ENCODE results near the gene SND1. TPM values are rescaled to one million over a fixed set of nuclear protein-coding genes. Genes with fewer than 3 reads are reported as not detected.

Gene SND1
- total and polyA plus RNA-seq, 2 donors (not counting 3 experiments of a cell fraction or from before 2014, with no cell fraction given) = 116 to 249 TPM

DNA sequence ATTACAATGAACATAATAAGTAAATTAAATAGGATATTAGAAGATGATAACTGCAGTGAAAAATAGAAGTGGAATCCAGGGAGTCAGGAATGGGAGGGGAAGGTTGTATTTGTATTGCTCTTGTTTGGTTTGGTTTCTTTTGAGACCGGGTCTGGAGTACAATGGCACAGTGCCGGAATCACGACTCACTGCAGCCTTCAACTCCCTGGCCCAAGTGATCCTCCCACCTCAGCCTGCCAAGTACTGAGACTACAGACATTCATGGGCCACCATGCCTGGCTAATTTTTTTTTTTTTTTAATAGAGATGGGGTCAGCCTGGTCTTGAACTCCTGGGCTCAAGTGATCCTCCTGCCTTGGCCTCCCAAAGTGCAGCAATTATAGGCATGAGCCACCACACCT lies 439.1 kb downstream of the SND1 start:
- FAIRE-seq = no peak
- H4K20me1 ChIP-seq (replicated peaks; ENCODE audit: control insufficient read depth, extremely low read depth, insufficient read depth, low read length) = no peaks in the 10 kb centered on the region
- TF ChIP-seq EZH2 (IDR thresholded peaks at IDR 0.05; ENCODE audit: borderline replicate concordance, low read depth, low read length, severe bottlenecking) = no peak
- no peak for TF ChIP-seq JUN (IDR thresholded peaks at IDR 0.05; ENCODE audit: borderline replicate concordance, insufficient read depth, insufficient read length, low read depth)
- BruUV-seq (replicated peaks) = no TSS peak
- H3K4me3 ChIP-seq (replicated peaks in 1 of 3; ENCODE audit: insufficient read depth in 1 of 3, low read depth in 1 of 3, low read length in 3 of 3) = no peak overlapping the region
- H3K27ac ChIP-seq (ENCODE audit: insufficient read depth, low read depth, low read length) = no peak overlapping the region
- DNase-seq (ENCODE audit: low read depth, low spot score) = no peak
- H3K36me3 ChIP-seq (ENCODE audit: control insufficient read depth in 2 of 2, extremely low read depth in 1 of 2, insufficient read depth in 2 of 2, low read length in 2 of 2) = peaks cover 17 to 26% of the 10 kb centered on the region in 2 experiments
- no peaks in the 10 kb centered on the region for H3K9me1 ChIP-seq (replicated peaks; ENCODE audit: control insufficient read depth, extremely low read depth, insufficient read depth, low read length)
- intact Hi-C loops (cut with micrococcal nuclease) = no loop called here
- H3K9me3 ChIP-seq (replicated peaks; ENCODE audit: control insufficient read depth, insufficient read depth, low read length) = no peaks in the 10 kb centered on the region
- H2AFZ ChIP-seq (ENCODE audit: low read depth, low read length) = no peak overlapping the region
- no peaks in the 10 kb centered on the region for H3K4me1 ChIP-seq (ENCODE audit: control insufficient read depth, extremely low read depth, insufficient read depth, low read length)
- ChIA-PET CTCF (interaction anchor here (2.3 kb wide), 1 partner anchor 119 kb away, joined by 5 read pairs; no protein-coding TSS in a partner anchor), POLR2A (no interaction called here)
- H3K27me3 ChIP-seq (ENCODE audit: control insufficient read depth in 2 of 2, insufficient read depth in 2 of 2, low read length in 2 of 2) = no peaks in the 10 kb centered on the region
- H3K4me2 ChIP-seq (ENCODE audit: insufficient read depth, low read length) = no peak overlapping the region
- H3K79me2 ChIP-seq (ENCODE audit: control insufficient read depth, insufficient read depth, low read length) = no peaks in the 10 kb centered on the region
- no peak overlapping the region for H3K9ac ChIP-seq (replicated peaks; ENCODE audit: extremely low read depth, insufficient read depth, low read length)
- dilution Hi-C loops (cut with MboI; ENCODE audit: extremely low pct_ligation_motif_present, low sequenced_read_pairs) = no loop called here

- FAIRE-seq = no peak
- no peak for DNase-seq (ENCODE audit: low read depth, low spot score)
- BruUV-seq (replicated peaks) = TSS peak; percentile 93
- Histone ChIP-seq H3K9me3 (replicated peaks; ENCODE audit: control insufficient read depth, insufficient read depth, low read length) (no peaks in the 10 kb centered on the region), H3K27ac (ENCODE audit: insufficient read depth, low read depth, low read length) (no peak overlapping the region), H3K27me3 (ENCODE audit: control insufficient read depth in 2 of 2, insufficient read depth in 2 of 2, low read length in 2 of 2) (no peaks in the 10 kb centered on the region), H3K4me2 (ENCODE audit: insufficient read depth, low read length) (no peak overlapping the region), H3K4me3 (replicated peaks in 1 of 3; ENCODE audit: insufficient read depth in 1 of 3, low read depth in 1 of 3, low read length in 3 of 3) (no peak overlapping the region), H3K9me1 (replicated peaks; ENCODE audit: control insufficient read depth, extremely low read depth, insufficient read depth, low read length) (no peaks in the 10 kb centered on the region), H3K79me2 (ENCODE audit: control insufficient read depth, insufficient read depth, low read length) (no peaks in the 10 kb centered on the region), H3K9ac (replicated peaks; ENCODE audit: extremely low read depth, insufficient read depth, low read length) (no peak overlapping the region), H3K4me1 (ENCODE audit: control insufficient read depth, extremely low read depth, insufficient read depth, low read length) (no peaks in the 10 kb centered on the region), H2AFZ (ENCODE audit: low read depth, low read length) (no peak overlapping the region), H4K20me1 (replicated peaks; ENCODE audit: control insufficient read depth, extremely low read depth, insufficient read depth, low read length) (no peaks in the 10 kb centered on the region), H3K36me3 (ENCODE audit: control insufficient read depth in 2 of 2, extremely low read depth in 1 of 2, insufficient read depth in 2 of 2, low read length in 2 of 2) (peaks cover 10 to 20% of the 10 kb centered on the region in 2 experiments)
- CTCF ChIA-PET = interaction anchor here (0.9 to 2.3 kb wide), 2 partner anchors 117 to 118 kb away, joined by 3 to 5 read pairs; no protein-coding TSS in a partner anchor
- dilution Hi-C loops (cut with MboI; ENCODE audit: extremely low pct_ligation_motif_present, low sequenced_read_pairs) (no loop called here), intact Hi-C loops (cut with micrococcal nuclease) (no loop called here)
- POLR2A ChIA-PET = no interaction called here
- TF ChIP-seq JUN (IDR thresholded peaks at IDR 0.05; ENCODE audit: borderline replicate concordance, insufficient read depth, insufficient read length, low read depth) (no peak), GATA2 (IDR thresholded peaks at IDR 0.05; ENCODE audit: insufficient read depth, insufficient read length, low read depth, low read length) (no peak), MAX (IDR thresholded peaks at IDR 0.05; ENCODE audit: insufficient read depth, insufficient read length) (no peak), CTCF (IDR thresholded peaks at IDR 0.05; ENCODE audit: extremely low read depth in 1 of 2, insufficient read depth in 1 of 2, low read depth in 1 of 2, low read length in 2 of 2) (no peak), EZH2 (IDR thresholded peaks at IDR 0.05; ENCODE audit: borderline replicate concordance, low read depth, low read length, severe bottlenecking) (no peak), MYC (IDR thresholded peaks at IDR 0.05; ENCODE audit: low read depth, low read length) (no peak), FOS (IDR thresholded peaks at IDR 0.05; ENCODE audit: borderline replicate concordance, insufficient read depth, low read length) (no peak), POLR2AphosphoS5 (IDR thresholded peaks at IDR 0.05; ENCODE audit: insufficient read depth, low read depth, low read length) (no peak), POLR2A (IDR thresholded peaks at IDR 0.05; ENCODE audit: low read depth, low read length) (no peak)
Measured at GRCh38 chr7:128092221-128092620, 440.2 kb downstream of the SND1 start.

Measured in endothelial cell of umbilical vein (primary cell).